Mesendoderm (in vitro differentiated cells): ENCODE data around the gene SMCO3.

ENCODE experiments used
- DNase-seq: peaks from one replicate; pipeline ENCODE4 v3.0.0; 2013
- H2AK5ac ChIP-seq: 2 replicates; pipeline ENCODE4 v1.6.1; 2013; ENCODE audit warnings: low read length, inconsistent platforms
- H2BK120ac ChIP-seq: 2 replicates; pipeline ENCODE4 v1.6.1; 2013; ENCODE audit warnings: low read depth, mild to moderate bottlenecking, low read length, moderate library complexity, mixed read lengths
- H2BK15ac ChIP-seq: replicated peaks from 2 replicates; pipeline ENCODE4 v1.6.1; 2013; ENCODE audit warnings: low read depth, mild to moderate bottlenecking, moderate library complexity
- H2BK5ac ChIP-seq: 2 replicates; pipeline ENCODE4 v1.6.1; 2013; ENCODE audit warnings: low read length, inconsistent platforms
- H3K18ac ChIP-seq: 2 replicates; pipeline ENCODE4 v1.6.1; 2013; ENCODE audit warnings: mild to moderate bottlenecking, low read length, mixed read lengths
- H3K23ac ChIP-seq: one replicate; pipeline ENCODE4 v1.6.1; 2013; ENCODE audit warnings: low read length
- H3K27ac ChIP-seq: 2 replicates; pipeline ENCODE4 v1.5.1; 2013; ENCODE audit warnings: low read depth, mild to moderate bottlenecking, inconsistent platforms, low read length, moderate library complexity
- H3K27me3 ChIP-seq: 2 replicates; pipeline ENCODE4 v1.6.1; 2013; ENCODE audit warnings: low read length, control low read depth, mild to moderate bottlenecking, inconsistent platforms; ENCODE audit not compliant: insufficient read depth, poor library complexity
- H3K36me3 ChIP-seq: 2 replicates; pipeline ENCODE4 v1.6.1; 2013; ENCODE audit warnings: low read length, inconsistent platforms; ENCODE audit not compliant: control insufficient read depth, insufficient read depth
- H3K4ac ChIP-seq: one replicate; pipeline ENCODE4 v1.6.1; 2013; ENCODE audit warnings: low read depth, mild to moderate bottlenecking, low read length, moderate library complexity
- H3K4me1 ChIP-seq: 2 replicates; pipeline ENCODE4 v1.6.1; 2013; ENCODE audit warnings: low read depth, low read length, inconsistent platforms; ENCODE audit not compliant: control insufficient read depth
- H3K4me2 ChIP-seq: 2 replicates; pipeline ENCODE4 v1.6.1; 2013; ENCODE audit warnings: low read length
- H3K4me3 ChIP-seq: 2 replicates; pipeline ENCODE4 v1.5.1; 2013; ENCODE audit warnings: mild to moderate bottlenecking, low read length
- H3K56ac ChIP-seq: one replicate; pipeline ENCODE4 v1.6.1; 2013; ENCODE audit warnings: low read length
- H3K79me1 ChIP-seq: 2 replicates; pipeline ENCODE4 v1.6.1; 2013; ENCODE audit warnings: low read length, inconsistent platforms
- H3K79me2 ChIP-seq: 2 replicates; pipeline ENCODE4 v1.6.1; 2013; ENCODE audit warnings: mild to moderate bottlenecking, low read length; ENCODE audit not compliant: control insufficient read depth, insufficient read depth
- H3K9ac ChIP-seq: 2 replicates; pipeline ENCODE4 v1.6.1; 2013; ENCODE audit warnings: low read length, inconsistent platforms
- H4K5ac ChIP-seq: one replicate; pipeline ENCODE4 v1.6.1; 2013; ENCODE audit warnings: low read length
- H4K8ac ChIP-seq: one replicate; pipeline ENCODE4 v1.6.1; 2013; ENCODE audit warnings: low read depth, mild to moderate bottlenecking, control low read depth, low read length, moderate library complexity
- WGBS: extraction: QIAGEN DNeasy Blood & Tissue Kit; methylation state at CpG from one replicate; pipeline ENCODE4 v1.1.7; 2013; ENCODE audit warnings: low lambda C conversion rate, missing lambda C conversion rate; ENCODE audit not compliant: insufficient coverage; ENCODE audit errors: extremely low coverage; 5-methylcytosine and 5-hydroxymethylcytosine counted together

SMCO3 gene

GRCh38 chr12:14844401-14844800 is 30.4 kb upstream of the SMCO3 start:
- Histone ChIP-seq H2AK5ac (no peak overlapping the region), H3K9ac (no peak overlapping the region), H2BK5ac (no peak overlapping the region), H3K4me1 (no peaks in the 10 kb centered on the region), H4K5ac (no peak overlapping the region), H3K18ac (no peak overlapping the region), H3K79me1 (no peaks in the 10 kb centered on the region), H3K4me2 (no peak overlapping the region), H2BK15ac (no peak overlapping the region), H3K27me3 (no peaks in the 10 kb centered on the region), H3K27ac (no peak overlapping the region), H3K4me3 (no peak overlapping the region), H3K4ac (no peak overlapping the region), H4K8ac (no peak overlapping the region), H3K23ac (no peak overlapping the region), H3K56ac (no peak overlapping the region), H3K79me2 (no peaks in the 10 kb centered on the region), H3K36me3 (no peaks in the 10 kb centered on the region), H2BK120ac (no peak overlapping the region)
- no peak for DNase-seq

- Histone ChIP-seq H3K36me3 (no peaks in the 10 kb centered on the region), H4K8ac (no peak within 1 kb of the TSS), H3K4me2 (no peak within 1 kb of the TSS), H3K4me3 (no peak within 1 kb of the TSS), H3K9ac (no peak within 1 kb of the TSS), H3K4me1 (no peaks in the 10 kb centered on the region), H3K23ac (no peak within 1 kb of the TSS), H2AK5ac (no peak within 1 kb of the TSS), H3K56ac (no peak within 1 kb of the TSS), H4K5ac (no peak within 1 kb of the TSS), H2BK120ac (no peak within 1 kb of the TSS), H3K79me1 (no peaks in the 10 kb centered on the region), H2BK5ac (no peak within 1 kb of the TSS), H3K18ac (no peak within 1 kb of the TSS), H2BK15ac (no peak within 1 kb of the TSS), H3K27me3 (no peaks in the 10 kb centered on the region), H3K27ac (no peak within 1 kb of the TSS), H3K4ac (no peak within 1 kb of the TSS), H3K79me2 (no peaks in the 10 kb centered on the region)
- DNase-seq: peak; percentile 38
- no CpG with 5 or more reads among the region's 10 CpGs for WGBS
Observed at GRCh38 chr12:14843425-14843887, 29.5 kb upstream of the SMCO3 start, which contains the start of gene ART4. ART4 (minus strand) TSS chr12:14843526; CDS start chr12:14843113, 413 bp downstream.

- Histone ChIP-seq H2BK120ac (no peak overlapping the region), H3K27ac (no peak overlapping the region), H3K79me2 (no peaks in the 10 kb centered on the region), H3K18ac (no peak overlapping the region), H3K56ac (no peak overlapping the region), H4K8ac (no peak overlapping the region), H3K23ac (no peak overlapping the region), H3K9ac (no peak overlapping the region), H3K4ac (no peak overlapping the region), H2BK15ac (no peak overlapping the region), H3K36me3 (no peaks in the 10 kb centered on the region), H2BK5ac (no peak overlapping the region), H3K4me3 (no peak overlapping the region), H3K79me1 (no peaks in the 10 kb centered on the region), H3K27me3 (no peaks in the 10 kb centered on the region), H3K4me1 (no peaks in the 10 kb centered on the region), H3K4me2 (no peak overlapping the region), H4K5ac (no peak overlapping the region), H2AK5ac (no peak overlapping the region)
- no CpG with 5 or more reads among the region's 3 CpGs for WGBS
- no peak for DNase-seq
Observed at GRCh38 chr12:14842315-14842714, 28.3 kb upstream of the SMCO3 start.

GRCh38 chr12:14841761-14842160 is 27.8 kb upstream of the SMCO3 start:
- H3K56ac ChIP-seq: no peak overlapping the region
- H3K9ac ChIP-seq: no peak overlapping the region
- no peak overlapping the region for H3K27ac ChIP-seq
- H4K5ac ChIP-seq: no peak overlapping the region
- no CpG with 5 or more reads among the region's 3 CpGs for WGBS
- no peaks in the 10 kb centered on the region for H3K79me2 ChIP-seq
- no peak overlapping the region for H2BK120ac ChIP-seq
- H3K4me1 ChIP-seq: no peaks in the 10 kb centered on the region
- H2AK5ac ChIP-seq: no peak overlapping the region
- no peak overlapping the region for H4K8ac ChIP-seq
- H3K79me1 ChIP-seq: no peaks in the 10 kb centered on the region
- no peaks in the 10 kb centered on the region for H3K27me3 ChIP-seq
- H3K23ac ChIP-seq: no peak overlapping the region
- no peaks in the 10 kb centered on the region for H3K36me3 ChIP-seq
- no peak overlapping the region for H3K18ac ChIP-seq
- no peak overlapping the region for H2BK15ac ChIP-seq
- H3K4me3 ChIP-seq: no peak overlapping the region
- H3K4ac ChIP-seq: no peak overlapping the region
- no peak overlapping the region for H2BK5ac ChIP-seq
- DNase-seq: peak; percentile 64
- H3K4me2 ChIP-seq: no peak overlapping the region

GRCh38 chr12:14840616-14841015 is 26.6 kb upstream of the SMCO3 start:
- H2AK5ac ChIP-seq: no peak overlapping the region
- no peak overlapping the region for H3K23ac ChIP-seq
- no peak overlapping the region for H3K4me3 ChIP-seq
- H4K8ac ChIP-seq: no peak overlapping the region
- H3K9ac ChIP-seq: no peak overlapping the region
- H3K56ac ChIP-seq: no peak overlapping the region
- no peak overlapping the region for H2BK5ac ChIP-seq
- no peak overlapping the region for H3K4me2 ChIP-seq
- H2BK15ac ChIP-seq: no peak overlapping the region
- DNase-seq: no peak
- H2BK120ac ChIP-seq: no peak overlapping the region
- no CpG with 5 or more reads among the region's 4 CpGs for WGBS
- H3K18ac ChIP-seq: no peak overlapping the region
- H3K27me3 ChIP-seq: no peaks in the 10 kb centered on the region
- no peak overlapping the region for H4K5ac ChIP-seq
- H3K4ac ChIP-seq: no peak overlapping the region
- no peaks in the 10 kb centered on the region for H3K79me2 ChIP-seq
- H3K4me1 ChIP-seq: no peaks in the 10 kb centered on the region
- H3K79me1 ChIP-seq: no peaks in the 10 kb centered on the region
- H3K36me3 ChIP-seq: no peaks in the 10 kb centered on the region
- no peak overlapping the region for H3K27ac ChIP-seq

GRCh38 chr12:14839262-14839661 is 25.3 kb upstream of the SMCO3 start:
- Histone ChIP-seq H3K4me2 (no peak overlapping the region), H2BK15ac (no peak overlapping the region), H2BK5ac (no peak overlapping the region), H2AK5ac (no peak overlapping the region), H3K79me2 (no peaks in the 10 kb centered on the region), H3K18ac (no peak overlapping the region), H3K56ac (no peak overlapping the region), H3K4me1 (no peaks in the 10 kb centered on the region), H4K8ac (no peak overlapping the region), H3K79me1 (no peaks in the 10 kb centered on the region), H3K23ac (no peak overlapping the region), H3K9ac (no peak overlapping the region), H3K27ac (no peak overlapping the region), H4K5ac (no peak overlapping the region), H3K4me3 (no peak overlapping the region), H3K4ac (no peak overlapping the region), H3K36me3 (no peaks in the 10 kb centered on the region), H3K27me3 (no peaks in the 10 kb centered on the region), H2BK120ac (no peak overlapping the region)
- no CpG with 5 or more reads among the region's 1 CpG for WGBS
- DNase-seq: no peak
